Measurements from ENCODE around the gene SOD1. TPM values are rescaled to one million over a fixed set of nuclear protein-coding genes. Genes with fewer than 3 reads are reported as not detected.

SOD1 gene
- total RNA-seq, 4 donors from 2014 or later = 129 to 222 (median 185) TPM

DNA sequence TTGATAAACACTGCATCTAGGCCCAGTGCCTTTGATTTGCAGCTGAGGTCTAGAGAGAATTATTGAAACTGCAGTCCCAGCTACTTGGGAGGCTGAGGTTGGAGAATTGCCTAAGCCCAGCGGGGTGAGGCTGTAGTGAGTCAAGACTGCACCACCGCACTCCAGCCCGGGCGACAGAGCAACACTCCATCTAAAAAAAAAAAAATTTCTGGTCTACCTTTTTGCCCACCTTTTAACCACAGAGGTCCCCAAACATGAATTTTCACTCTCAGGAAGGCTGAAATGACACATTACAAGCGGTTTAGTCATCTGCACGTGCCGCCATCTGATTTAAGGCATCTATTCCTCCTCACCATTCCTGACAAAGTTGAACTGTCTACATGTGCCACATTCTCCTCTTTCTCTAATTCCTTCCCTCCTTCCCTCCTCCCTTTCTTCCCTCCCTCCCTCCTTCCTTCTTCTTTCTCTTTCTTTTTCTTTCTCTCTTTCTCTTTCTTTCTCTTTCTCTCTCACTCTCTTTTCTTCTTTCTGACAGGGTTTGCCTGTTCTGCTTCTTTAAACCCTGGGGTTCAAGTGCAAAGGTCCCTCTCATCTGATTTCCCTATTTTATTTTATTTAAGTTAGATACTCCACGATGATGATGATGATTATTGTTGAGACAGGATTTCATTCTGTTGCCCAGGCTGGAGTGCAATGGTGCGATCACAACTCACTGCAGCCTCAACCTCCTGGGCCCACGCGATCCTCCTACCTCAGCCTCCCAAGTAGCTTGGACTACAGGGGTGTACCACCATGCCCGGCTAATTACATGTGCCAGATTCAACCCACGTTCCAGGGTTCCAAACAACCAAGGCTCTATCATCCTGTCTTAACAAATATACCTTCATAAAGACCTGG, 3.0 kb upstream of the SOD1 start:
- TF ChIP-seq EP300 (IDR thresholded peaks at IDR 0.05) (no peak), POLR2A (IDR thresholded peaks at IDR 0.05) (no peak)
- TF ChIP-seq, protein P1, sequence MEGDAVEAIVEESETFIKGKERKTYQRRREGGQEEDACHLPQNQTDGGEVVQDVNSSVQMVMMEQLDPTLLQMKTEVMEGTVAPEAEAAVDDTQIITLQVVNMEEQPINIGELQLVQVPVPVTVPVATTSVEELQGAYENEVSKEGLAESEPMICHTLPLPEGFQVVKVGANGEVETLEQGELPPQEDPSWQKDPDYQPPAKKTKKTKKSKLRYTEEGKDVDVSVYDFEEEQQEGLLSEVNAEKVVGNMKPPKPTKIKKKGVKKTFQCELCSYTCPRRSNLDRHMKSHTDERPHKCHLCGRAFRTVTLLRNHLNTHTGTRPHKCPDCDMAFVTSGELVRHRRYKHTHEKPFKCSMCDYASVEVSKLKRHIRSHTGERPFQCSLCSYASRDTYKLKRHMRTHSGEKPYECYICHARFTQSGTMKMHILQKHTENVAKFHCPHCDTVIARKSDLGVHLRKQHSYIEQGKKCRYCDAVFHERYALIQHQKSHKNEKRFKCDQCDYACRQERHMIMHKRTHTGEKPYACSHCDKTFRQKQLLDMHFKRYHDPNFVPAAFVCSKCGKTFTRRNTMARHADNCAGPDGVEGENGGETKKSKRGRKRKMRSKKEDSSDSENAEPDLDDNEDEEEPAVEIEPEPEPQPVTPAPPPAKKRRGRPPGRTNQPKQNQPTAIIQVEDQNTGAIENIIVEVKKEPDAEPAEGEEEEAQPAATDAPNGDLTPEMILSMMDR (IDR thresholded peaks at IDR 0.05) = no peak
- 90 to 94% methylated on average over 13 of the region's 13 CpGs for WGBS, 2 donors
- Histone ChIP-seq H3K9me3 (no peaks in the 10 kb centered on the region), H3K36me3 (peaks cover 0 to 8% (median 0%) of the 10 kb centered on the region in 3 donors), H3K4me3 (no peak overlapping the region), H3K27ac (no peak overlapping the region), H3K4me1 (peaks cover 0 to 20% (median 10%) of the 10 kb centered on the region in 4 donors), H3K27me3 (no peaks in the 10 kb centered on the region)
- DNase-seq (ENCODE audit: low spot score in 2 of 2) = no peak

DNA sequence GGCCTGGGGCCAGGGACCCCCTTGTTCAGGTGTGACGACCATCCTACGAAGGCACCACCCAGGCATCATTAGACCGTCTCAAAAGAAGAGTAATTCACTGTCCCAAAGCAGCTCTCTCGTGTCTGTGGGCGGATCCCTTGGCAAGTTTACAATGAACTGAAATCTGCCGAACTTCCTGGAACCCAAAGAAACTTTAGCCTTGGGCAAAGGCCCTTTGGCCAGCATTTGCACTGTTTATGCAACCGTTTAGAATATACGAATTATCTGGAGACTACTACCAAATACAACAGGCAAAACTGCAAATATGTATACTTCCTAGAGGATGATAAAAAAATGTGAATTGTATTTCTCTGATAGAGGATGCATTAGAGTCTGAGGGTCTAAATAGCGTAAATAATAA, 1.4 kb upstream of the SOD1 start:
- Histone ChIP-seq H3K27me3 (no peaks in the 10 kb centered on the region), H3K9me3 (no peaks in the 10 kb centered on the region), H3K4me3 (no peak overlapping the region), H3K4me1 (peaks cover 0 to 32% (median 12%) of the 10 kb centered on the region in 4 donors), H3K27ac (peak overlapping the region in 2 of 4 donors; percentile 5 to 17), H3K36me3 (peaks cover 0 to 12% (median 0%) of the 10 kb centered on the region in 3 donors)
- WGBS, 2 donors = 60 to 63% methylated on average over 9 of the region's 9 CpGs
- TF ChIP-seq EP300 (IDR thresholded peaks at IDR 0.05) (no peak), POLR2A (IDR thresholded peaks at IDR 0.05) (no peak)
- TF ChIP-seq, protein P1 (IDR thresholded peaks at IDR 0.05) = no peak
- DNase-seq (ENCODE audit: low spot score in 2 of 2) = no peak

DNA sequence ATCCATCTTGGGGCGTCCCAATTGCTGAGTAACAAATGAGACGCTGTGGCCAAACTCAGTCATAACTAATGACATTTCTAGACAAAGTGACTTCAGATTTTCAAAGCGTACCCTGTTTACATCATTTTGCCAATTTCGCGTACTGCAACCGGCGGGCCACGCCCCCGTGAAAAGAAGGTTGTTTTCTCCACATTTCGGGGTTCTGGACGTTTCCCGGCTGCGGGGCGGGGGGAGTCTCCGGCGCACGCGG, 282 bp upstream of the SOD1 start:
- H3K27ac ChIP-seq = peak overlapping the region; percentile 74 to 96 (median 94)
- 1% methylated on average over 13 to 18 of the region's 18 CpGs for WGBS, 2 donors

DNA sequence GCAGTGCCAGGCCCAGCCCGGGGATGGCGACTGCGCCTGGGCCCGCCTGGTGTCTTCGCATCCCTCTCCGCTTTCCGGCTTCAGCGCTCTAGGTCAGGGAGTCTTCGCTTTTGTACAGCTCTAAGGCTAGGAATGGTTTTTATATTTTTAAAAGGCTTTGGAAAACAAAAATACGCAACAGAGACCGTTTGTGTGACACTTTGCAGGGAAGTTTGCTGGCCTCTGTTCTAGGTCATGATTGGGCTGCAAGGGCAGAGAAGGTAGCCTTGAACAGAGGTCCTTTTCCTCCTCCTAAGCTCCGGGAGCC, 719 bp downstream of the SOD1 start:
- Histone ChIP-seq H3K4me1 (peaks cover 0 to 52% (median 19%) of the 10 kb centered on the region in 4 donors), H3K27me3 (no peaks in the 10 kb centered on the region), H3K9me3 (no peaks in the 10 kb centered on the region), H3K36me3 (peaks cover 0 to 24% (median 0%) of the 10 kb centered on the region in 3 donors), H3K27ac (peak overlapping the region; percentile 74 to 96 (median 94)), H3K4me3 (peak overlapping the region; percentile 78 to 93 (median 84))
- WGBS, 2 donors = 1% methylated on average over 12 of the region's 12 CpGs
- no peak for DNase-seq (ENCODE audit: low spot score in 2 of 2)
- TF ChIP-seq, protein P1 (IDR thresholded peaks at IDR 0.05) = no peak
- TF ChIP-seq EP300 (IDR thresholded peaks at IDR 0.05) = no peak
- TF ChIP-seq POLR2A (IDR thresholded peaks at IDR 0.05) = no peak

More for the DNA sequence above, 282 bp upstream of the SOD1 start:
- H3K4me3 ChIP-seq = peak overlapping the region; percentile 78 to 93 (median 84)
- TF ChIP-seq EP300 (IDR thresholded peaks at IDR 0.05) (no peak), POLR2A (IDR thresholded peaks at IDR 0.05) (no peak)
- TF ChIP-seq, protein P1 (IDR thresholded peaks at IDR 0.05) = no peak
- no peak for DNase-seq (ENCODE audit: low spot score in 2 of 2)
- H3K4me1 ChIP-seq = peaks cover 0 to 43% (median 15%) of the 10 kb centered on the region in 4 donors
- peaks cover 0 to 20% (median 0%) of the 10 kb centered on the region in 3 donors for H3K36me3 ChIP-seq
- no peaks in the 10 kb centered on the region for H3K27me3 ChIP-seq
- no peaks in the 10 kb centered on the region for H3K9me3 ChIP-seq

DNA sequence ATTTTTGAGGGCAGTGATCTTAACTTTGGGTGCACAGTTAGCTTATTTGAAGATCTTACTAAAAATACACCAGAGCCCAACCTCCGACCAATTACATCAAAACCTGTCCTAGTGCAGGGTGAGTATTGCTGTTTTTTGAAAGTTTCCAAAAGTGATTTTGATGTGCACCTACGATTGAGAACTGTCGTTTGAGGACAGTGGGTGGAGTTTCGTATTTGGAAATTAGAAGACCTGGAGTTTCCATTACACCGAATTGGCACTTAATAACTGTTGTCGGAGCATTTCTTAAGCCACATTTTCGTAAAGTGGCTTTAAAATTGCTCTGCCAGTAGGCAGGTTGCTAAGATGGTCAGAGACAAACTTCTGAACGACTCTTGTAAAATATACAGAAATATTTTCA, 1.1 kb downstream of the SOD1 start:
- WGBS, 2 donors = 28 to 32% methylated on average over 8 of the region's 8 CpGs
- peaks cover 0 to 28% (median 0%) of the 10 kb centered on the region in 3 donors for H3K36me3 ChIP-seq
- H3K4me3 ChIP-seq = peak overlapping the region; percentile 78 to 93 (median 84)
- TF ChIP-seq EP300 (IDR thresholded peaks at IDR 0.05) (no peak), POLR2A (IDR thresholded peaks at IDR 0.05) (no peak)
- TF ChIP-seq, protein P1 (IDR thresholded peaks at IDR 0.05) = no peak
- peak overlapping the region in 3 of 4 donors; percentile 94 to 96 (median 94) for H3K27ac ChIP-seq
- no peaks in the 10 kb centered on the region for H3K27me3 ChIP-seq
- no peak for DNase-seq (ENCODE audit: low spot score in 2 of 2)
- H3K9me3 ChIP-seq = no peaks in the 10 kb centered on the region
- H3K4me1 ChIP-seq = peaks cover 0 to 55% (median 21%) of the 10 kb centered on the region in 4 donors

Measured in tibial nerve (tissue), 4 donors.